UCSD-AML1 (cell line): ENCODE measurements around the gene GATAD2B.
A peak's percentile ranks its signal among the peaks of the same experiment; 100 is the strongest.
"Not testable (repeated sequence)": the region's sequence is repeated elsewhere in the genome, so short reads cannot be mapped to it uniquely, and the experiment has no call there.

Experiments
- DNase-seq: peaks from one replicate; lab custom pipeline; 2025; ENCODE audit not compliant: unreplicated experiment; lab: John Stamatoyannopoulos, UW

The GATAD2B gene

GRCh38 chr1:153932156-153933131 is 9.7 kb upstream of the GATAD2B start:
- DNase-seq, result no peak

- DNase-seq, result no peak
Observed at GRCh38 chr1:153929981-153930948, 7.5 kb upstream of the GATAD2B start.

- no peak for DNase-seq
Observed at GRCh38 chr1:153929426-153929825, 6.7 kb upstream of the GATAD2B start.

GRCh38 chr1:153928791-153929341 is 6.1 kb upstream of the GATAD2B start:
- no peak for DNase-seq

- DNase-seq, result no peak
Observed at GRCh38 chr1:153928245-153928644, 5.5 kb upstream of the GATAD2B start.

GRCh38 chr1:153926405-153926804 is 3.6 kb upstream of the GATAD2B start:
- DNase-seq, result no peak

- DNase-seq, result peak; percentile 86
Observed at GRCh38 chr1:153922076-153922971, 448 bp downstream of the GATAD2B start.

- peak; percentile 56 for DNase-seq
Observed at GRCh38 chr1:153921803-153922075, 1.0 kb downstream of the GATAD2B start.

- no peak for DNase-seq
Observed at GRCh38 chr1:153921080-153921802, 1.5 kb downstream of the GATAD2B start.

- DNase-seq, result peak; percentile 45
Observed at GRCh38 chr1:153919876-153920852, 2.6 kb downstream of the GATAD2B start.

GRCh38 chr1:153916297-153916696 is 6.5 kb downstream of the GATAD2B start:
- DNase-seq, result no peak

- no peak for DNase-seq
Observed at GRCh38 chr1:153912349-153912748, 10.4 kb downstream of the GATAD2B start.

GRCh38 chr1:153910560-153910959 is 12.2 kb downstream of the GATAD2B start:
- DNase-seq, result not testable (repeated sequence)

GRCh38 chr1:153908071-153908470 is 14.7 kb downstream of the GATAD2B start:
- DNase-seq, result no peak

GRCh38 chr1:153907134-153907533 is 15.6 kb downstream of the GATAD2B start:
- no peak for DNase-seq

- no peak for DNase-seq
Observed at GRCh38 chr1:153906396-153906795, 16.4 kb downstream of the GATAD2B start.

- not testable (repeated sequence) for DNase-seq
Observed at GRCh38 chr1:153905908-153906307, 16.9 kb downstream of the GATAD2B start.

- no peak for DNase-seq
Observed at GRCh38 chr1:153903841-153904455, 18.8 kb downstream of the GATAD2B start.
